Measurements from ENCODE around the gene CENPVL2.
"Not testable (repeated sequence)": the region's sequence is repeated elsewhere in the genome, so short reads cannot be mapped to it uniquely, and the experiment has no call there.

CENPVL2 gene

DNA sequence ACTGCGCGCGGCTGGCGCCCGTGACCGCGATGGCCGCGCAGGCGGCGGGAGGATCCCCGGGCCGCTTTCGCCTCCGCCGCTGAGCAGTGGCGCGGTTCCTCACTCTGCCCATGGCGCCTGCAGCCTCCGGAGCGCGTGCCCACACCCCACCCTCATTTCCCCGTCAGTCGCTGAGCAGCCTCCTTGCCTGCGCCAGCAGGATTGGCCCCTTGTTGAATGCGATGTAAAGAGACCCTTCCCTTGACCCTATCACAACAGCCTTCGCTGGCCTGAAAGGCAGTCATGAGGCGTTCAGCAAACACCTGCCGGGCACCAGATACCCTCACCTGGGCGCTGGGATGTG lies at the start of gene CENPVL2:
TSS of gene CENPVL2 (minus strand) at position 112 of the 343 bp plus-strand sequence. CDS start at position 112, 0 bp downstream.
- DNase-seq: not testable (repeated sequence)

- DNase-seq: no peak
These were observed 45.6 kb upstream of the CENPVL2 start for GRCh38 chrX:51728202-51728601.

- DNase-seq: not testable (repeated sequence)
These were observed 30.5 kb upstream of the CENPVL2 start for GRCh38 chrX:51712943-51713647.

- not testable (repeated sequence) for DNase-seq
These were observed 27.9 kb upstream of the CENPVL2 start, which contains the start of gene CENPVL1 for GRCh38 chrX:51710277-51711164. Gene CENPVL1 (plus strand): TSS chrX:51710512. CDS start chrX:51710512, 0 bp downstream.

GRCh38 chrX:51697397-51697796 lies 14.8 kb upstream of the CENPVL2 start:
- DNase-seq: no peak

DNA sequence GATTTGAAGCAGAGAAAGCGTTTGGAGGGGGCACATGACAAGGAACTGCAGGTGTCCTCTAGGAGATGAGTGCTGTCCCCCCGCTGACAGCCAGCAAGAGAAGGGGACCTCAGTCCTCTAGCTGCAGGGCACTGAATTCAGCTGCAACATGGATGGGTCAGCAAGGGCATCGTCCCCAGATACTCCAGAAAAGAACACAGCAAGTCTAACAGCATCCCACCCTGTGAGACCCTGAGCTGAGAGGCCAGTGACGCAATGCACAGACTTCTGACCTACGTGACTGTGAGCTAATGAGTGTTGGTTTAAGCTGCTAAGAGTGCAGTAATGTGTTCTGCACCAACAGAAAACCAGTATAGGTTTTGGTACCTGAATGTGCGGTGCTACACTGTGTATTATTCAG lies 11.6 kb upstream of the CENPVL2 start:
- DNase-seq: no peak

- not testable (repeated sequence) for DNase-seq
These were observed 567 bp downstream of the CENPVL2 start for GRCh38 chrX:51681808-51682719.

- not testable (repeated sequence) for DNase-seq
These were observed 2.8 kb downstream of the CENPVL2 start for GRCh38 chrX:51679689-51680433.

- DNase-seq: no peak
These were observed 16.6 kb downstream of the CENPVL2 start for GRCh38 chrX:51665981-51666380.

- DNase-seq: no peak
These were observed 39.3 kb downstream of the CENPVL2 start for GRCh38 chrX:51643377-51643776.

DNA sequence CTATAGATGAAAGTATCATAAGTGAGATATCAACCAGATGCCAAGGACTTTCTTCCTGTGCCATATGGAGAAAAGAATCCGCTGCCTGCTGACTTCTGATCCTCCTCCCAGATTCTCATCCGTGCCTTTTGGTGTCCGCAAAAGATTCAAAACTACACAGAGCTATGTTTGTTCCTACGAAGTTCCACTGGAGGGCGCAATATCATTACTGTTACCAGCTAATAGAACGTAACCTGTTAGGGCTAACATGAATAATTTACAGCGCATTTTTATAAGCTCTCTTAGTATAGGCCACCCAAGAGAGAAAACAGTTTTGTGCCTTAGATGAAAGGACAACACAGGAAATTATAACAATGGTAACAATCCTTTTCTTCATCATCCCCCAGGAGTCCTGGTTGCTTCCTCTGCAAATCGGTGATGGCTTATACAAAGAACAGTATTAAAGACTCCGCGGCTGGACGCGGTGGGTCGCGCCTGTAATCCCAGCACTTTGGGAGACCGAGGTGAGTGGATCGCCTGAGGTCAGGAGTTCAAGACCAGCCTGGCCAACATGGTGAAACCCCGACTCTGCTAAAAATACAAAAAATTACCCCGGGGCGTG lies 41.1 kb downstream of the CENPVL2 start:
- peak in 9 of 51 donors; percentile 0 to 26 (median 2) for DNase-seq

DNA sequence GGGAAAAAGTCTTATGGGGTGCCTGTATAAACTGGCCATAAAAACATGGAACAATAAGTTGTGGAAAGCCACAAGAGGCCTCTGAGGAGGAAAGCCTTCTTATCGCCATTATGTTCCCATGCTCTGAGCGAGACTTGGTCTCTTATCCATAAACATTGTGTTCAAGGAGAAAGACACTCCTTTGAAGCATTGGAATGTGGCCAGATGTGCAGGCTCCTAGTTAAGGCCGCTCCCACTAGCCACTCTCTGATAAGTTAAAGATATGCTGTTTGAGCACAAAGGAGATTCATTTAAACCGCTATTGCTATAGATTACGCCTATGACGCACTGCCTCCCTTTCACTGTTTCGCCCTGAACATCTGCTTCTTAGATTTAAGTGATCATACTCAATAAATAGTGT lies 46.1 kb downstream of the CENPVL2 start:
- not testable (repeated sequence) for DNase-seq

Data from hypothalamus (tissue), 51 donors.